ENCODE measurements around the gene BGN.

Gene BGN

DNA sequence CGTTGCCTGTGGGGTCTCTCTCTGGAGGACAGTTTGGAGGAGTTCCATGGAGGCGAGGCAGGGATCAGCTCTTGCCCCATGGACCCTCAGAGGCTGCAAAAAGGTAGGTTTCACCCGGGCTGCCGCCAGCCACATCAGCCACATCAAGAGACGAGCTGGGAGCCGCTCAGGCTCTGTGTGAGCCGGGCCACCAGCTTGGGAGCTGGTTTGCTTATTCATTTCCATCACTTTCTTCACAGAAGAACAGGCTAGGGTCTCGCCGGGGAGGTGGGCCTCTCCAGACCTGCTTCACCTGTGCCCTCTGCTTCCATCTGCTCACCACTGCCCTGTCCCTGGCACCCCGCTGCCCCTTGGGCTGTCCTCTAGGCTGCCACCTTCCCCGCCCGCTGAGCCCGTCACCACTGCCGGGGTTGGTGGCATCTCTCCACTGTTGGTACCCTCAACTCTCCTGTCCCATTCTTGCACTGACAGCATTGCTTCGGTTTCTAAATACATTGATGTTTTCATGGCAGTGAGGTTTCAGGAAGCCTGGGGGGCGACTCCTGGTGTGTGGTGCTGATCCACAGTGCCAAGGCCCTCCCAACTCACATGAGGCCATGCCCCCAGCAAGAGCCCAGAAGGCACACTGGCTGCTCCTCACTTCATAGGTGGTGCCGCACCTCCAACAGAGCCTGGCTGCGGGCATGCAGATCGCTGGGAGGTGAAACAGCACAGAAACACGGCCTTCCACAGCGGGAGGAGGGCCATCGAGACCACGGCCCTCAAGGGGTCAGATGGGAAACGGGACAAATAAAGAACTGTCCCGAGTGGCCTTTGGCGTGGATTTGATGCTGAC lies 44.4 kb upstream of the BGN start:
- H3K9me3 ChIP-seq (ENCODE audit: insufficient read depth, low read length) = no peaks in the 10 kb centered on the region
- peaks cover 2% of the 10 kb centered on the region for H3K36me3 ChIP-seq (replicated peaks; ENCODE audit: low read depth, low read length)
- H3K4me3 ChIP-seq (ENCODE audit: low read length) = no peak overlapping the region
- H3K4me2 ChIP-seq (ENCODE audit: low read length) = no peak overlapping the region
- H4K20me1 ChIP-seq (ENCODE audit: insufficient read depth, low read length) = no peaks in the 10 kb centered on the region
- no peaks in the 10 kb centered on the region for H3K4me1 ChIP-seq (ENCODE audit: low read length)
- H3K79me2 ChIP-seq (ENCODE audit: low read length) = no peaks in the 10 kb centered on the region
- TF ChIP-seq CTCF (IDR thresholded peaks at IDR 0.05; ENCODE audit: low read depth, low read length) (no peak), EZH2phosphoT487 (IDR thresholded peaks at IDR 0.05; ENCODE audit: low read depth) (no peak)
- no peaks in the 10 kb centered on the region for H3K27me3 ChIP-seq (ENCODE audit: low read depth, low read length)
- H2AFZ ChIP-seq (ENCODE audit: low read depth, low read length) = no peak overlapping the region
- H3K9ac ChIP-seq (ENCODE audit: low read length) = no peak overlapping the region
- H3K27ac ChIP-seq (ENCODE audit: low read length) = no peak overlapping the region

DNA sequence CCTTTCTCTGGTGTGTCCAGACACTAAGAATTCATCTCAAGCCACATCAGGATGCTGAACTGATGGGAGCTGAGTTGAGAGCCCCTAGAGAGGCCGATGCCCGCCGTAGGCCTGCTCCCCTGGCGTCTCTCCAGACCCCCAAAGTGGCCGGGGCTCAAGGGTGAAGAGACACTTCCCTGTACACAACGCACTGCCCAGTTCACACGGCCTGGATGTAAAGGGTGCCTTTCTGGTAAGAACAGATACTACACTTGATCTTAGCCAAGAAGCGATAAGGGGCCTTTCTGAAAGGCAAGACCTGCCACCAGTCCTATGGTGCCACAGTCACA lies 43.9 kb upstream of the BGN start:
- Histone ChIP-seq H3K9ac (ENCODE audit: low read length) (no peak overlapping the region), H3K27me3 (ENCODE audit: low read depth, low read length) (no peaks in the 10 kb centered on the region), H3K27ac (ENCODE audit: low read length) (no peak overlapping the region), H3K79me2 (ENCODE audit: low read length) (no peaks in the 10 kb centered on the region), H3K9me3 (ENCODE audit: insufficient read depth, low read length) (no peaks in the 10 kb centered on the region), H3K4me2 (ENCODE audit: low read length) (no peak overlapping the region), H4K20me1 (ENCODE audit: insufficient read depth, low read length) (no peaks in the 10 kb centered on the region), H3K4me3 (ENCODE audit: low read length) (no peak overlapping the region), H3K4me1 (ENCODE audit: low read length) (no peaks in the 10 kb centered on the region), H3K36me3 (replicated peaks; ENCODE audit: low read depth, low read length) (peaks cover 2% of the 10 kb centered on the region), H2AFZ (ENCODE audit: low read depth, low read length) (no peak overlapping the region)
- TF ChIP-seq EZH2phosphoT487 (IDR thresholded peaks at IDR 0.05; ENCODE audit: low read depth) (no peak), CTCF (IDR thresholded peaks at IDR 0.05; ENCODE audit: low read depth, low read length) (no peak)

GRCh38 chrX:153454901-153455550 lies 39.8 kb upstream of the BGN start:
- TF ChIP-seq EZH2phosphoT487 (IDR thresholded peaks at IDR 0.05; ENCODE audit: low read depth) (no peak), CTCF (IDR thresholded peaks at IDR 0.05; ENCODE audit: low read depth, low read length) (no peak)
- Histone ChIP-seq H3K4me2 (ENCODE audit: low read length) (no peak overlapping the region), H3K79me2 (ENCODE audit: low read length) (no peaks in the 10 kb centered on the region), H4K20me1 (ENCODE audit: insufficient read depth, low read length) (no peaks in the 10 kb centered on the region), H3K9ac (ENCODE audit: low read length) (no peak overlapping the region), H3K4me3 (ENCODE audit: low read length) (no peak overlapping the region), H3K27me3 (ENCODE audit: low read depth, low read length) (no peaks in the 10 kb centered on the region), H3K27ac (ENCODE audit: low read length) (no peak overlapping the region), H3K9me3 (ENCODE audit: insufficient read depth, low read length) (no peaks in the 10 kb centered on the region), H3K36me3 (replicated peaks; ENCODE audit: low read depth, low read length) (peaks cover 2% of the 10 kb centered on the region), H2AFZ (ENCODE audit: low read depth, low read length) (no peak overlapping the region), H3K4me1 (ENCODE audit: low read length) (no peaks in the 10 kb centered on the region)

GRCh38 chrX:153455571-153455970 lies 39.2 kb upstream of the BGN start:
- TF ChIP-seq CTCF (IDR thresholded peaks at IDR 0.05; ENCODE audit: low read depth, low read length) = no peak
- TF ChIP-seq EZH2phosphoT487 (IDR thresholded peaks at IDR 0.05; ENCODE audit: low read depth) = no peak
- H4K20me1 ChIP-seq (ENCODE audit: insufficient read depth, low read length) = no peaks in the 10 kb centered on the region
- H3K79me2 ChIP-seq (ENCODE audit: low read length) = no peaks in the 10 kb centered on the region
- no peaks in the 10 kb centered on the region for H3K9me3 ChIP-seq (ENCODE audit: insufficient read depth, low read length)
- no peak overlapping the region for H3K4me3 ChIP-seq (ENCODE audit: low read length)
- no peaks in the 10 kb centered on the region for H3K27me3 ChIP-seq (ENCODE audit: low read depth, low read length)
- H3K9ac ChIP-seq (ENCODE audit: low read length) = no peak overlapping the region
- H3K4me2 ChIP-seq (ENCODE audit: low read length) = no peak overlapping the region
- no peak overlapping the region for H2AFZ ChIP-seq (ENCODE audit: low read depth, low read length)
- peaks cover 2% of the 10 kb centered on the region for H3K36me3 ChIP-seq (replicated peaks; ENCODE audit: low read depth, low read length)
- H3K27ac ChIP-seq (ENCODE audit: low read length) = no peak overlapping the region
- H3K4me1 ChIP-seq (ENCODE audit: low read length) = no peaks in the 10 kb centered on the region
